Left renal cortex interstitium (tissue), 4 donors: ENCODE results near the gene HSD3B7. TPM values are rescaled to one million over a fixed set of nuclear protein-coding genes. Genes with fewer than 3 reads are reported as not detected.
"Not testable (repeated sequence)": the region's sequence is repeated elsewhere in the genome, so short reads cannot be mapped to it uniquely, and the experiment has no call there.

Experiments
- DNase-seq, 4 donors: peaks; one replicate each; pipeline ENCODE4 v3.0.0-alpha.2; 2013; ENCODE audit warnings: low read depth in 4 of 4, low spot score in 2 of 4, missing footprints in 1 of 4
- polyA plus RNA-seq, 4 donors: library from polyadenylated mRNA; unstranded; fragments of 120-200 nt; gene quantifications; one replicate each; pipeline ENCODE4 v1.2.1, GENCODE V29; 2013; ENCODE audit not compliant: insufficient read length in 4 of 4

HSD3B7 gene
- polyA plus RNA-seq, 4 donors, result 7.2 to 12.0 (median 9.4) TPM

DNA sequence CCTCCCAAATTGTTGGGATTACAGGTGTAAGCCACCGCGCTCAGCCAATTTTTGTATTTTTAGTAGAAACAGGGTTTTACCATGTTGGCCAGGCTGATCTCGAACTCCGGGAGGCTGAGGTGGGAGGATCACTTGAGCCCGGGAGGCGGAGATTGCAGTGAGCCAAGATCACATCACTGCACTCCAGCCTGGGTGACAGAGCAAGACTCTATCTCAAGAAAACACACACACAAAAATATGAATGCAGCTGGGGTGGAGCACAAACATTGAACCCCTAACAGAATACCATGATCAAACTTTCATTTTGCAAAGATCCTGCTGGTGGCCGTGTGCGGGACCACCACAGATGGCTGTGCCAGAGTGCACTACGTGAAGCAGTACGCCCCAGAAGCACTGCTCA is 32.7 kb downstream of the HSD3B7 start:
- not testable (repeated sequence) for DNase-seq

- DNase-seq, result no peak
Measured at GRCh38 chr16:31020536-31020935, 35.5 kb downstream of the HSD3B7 start.

DNA sequence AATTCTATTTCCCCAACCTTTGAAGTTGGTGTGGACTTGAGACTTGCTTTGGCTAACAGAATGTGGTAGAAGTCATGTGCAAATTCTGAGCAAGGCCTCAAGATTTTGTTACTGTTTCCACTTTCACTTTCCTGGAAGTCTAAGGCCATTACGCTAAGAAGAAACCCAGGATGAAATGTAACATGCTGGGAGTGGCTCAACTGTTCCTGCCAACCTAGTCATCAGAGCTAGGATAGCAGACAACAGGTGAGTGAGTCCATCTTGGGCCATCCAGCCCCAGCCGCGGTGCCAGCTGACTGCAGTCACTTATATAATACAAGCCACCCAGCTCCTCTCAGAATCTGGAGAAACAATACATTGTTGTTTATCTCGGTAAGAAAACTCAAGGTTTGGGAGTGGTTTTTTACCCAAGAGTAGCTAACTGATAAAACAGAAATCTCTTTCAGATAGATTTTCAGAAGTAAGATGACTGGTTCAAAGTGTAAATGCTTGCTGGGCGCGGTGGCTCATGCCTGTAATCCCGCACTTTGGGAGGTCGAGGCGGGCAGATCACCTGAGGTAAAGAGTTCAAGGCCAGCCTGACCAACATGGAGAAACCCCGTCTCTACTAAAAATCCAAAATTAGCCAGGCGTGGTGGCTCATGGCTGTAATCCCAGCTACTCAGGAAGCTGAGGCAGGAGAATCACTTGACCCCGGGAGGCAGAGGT is 37.7 kb downstream of the HSD3B7 start:
- DNase-seq, result no peak

DNA sequence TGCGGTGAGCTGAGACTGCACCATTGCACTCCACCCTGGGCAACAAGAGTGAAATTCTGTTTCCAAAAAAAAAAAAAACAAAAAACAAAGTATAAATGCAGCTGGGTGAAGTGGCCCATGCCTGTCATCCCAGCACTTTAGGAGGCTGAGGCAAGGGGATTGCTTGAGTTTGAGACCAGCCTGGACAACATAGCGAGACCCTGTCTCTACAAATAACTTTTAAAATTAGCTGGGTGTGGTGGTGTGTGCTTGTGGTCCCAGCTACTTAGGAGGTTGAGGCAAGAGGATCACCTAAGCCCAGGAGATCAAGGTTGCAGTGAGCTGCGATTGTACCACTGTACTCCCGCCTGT is 38.2 kb downstream of the HSD3B7 start:
- no peak for DNase-seq

DNA sequence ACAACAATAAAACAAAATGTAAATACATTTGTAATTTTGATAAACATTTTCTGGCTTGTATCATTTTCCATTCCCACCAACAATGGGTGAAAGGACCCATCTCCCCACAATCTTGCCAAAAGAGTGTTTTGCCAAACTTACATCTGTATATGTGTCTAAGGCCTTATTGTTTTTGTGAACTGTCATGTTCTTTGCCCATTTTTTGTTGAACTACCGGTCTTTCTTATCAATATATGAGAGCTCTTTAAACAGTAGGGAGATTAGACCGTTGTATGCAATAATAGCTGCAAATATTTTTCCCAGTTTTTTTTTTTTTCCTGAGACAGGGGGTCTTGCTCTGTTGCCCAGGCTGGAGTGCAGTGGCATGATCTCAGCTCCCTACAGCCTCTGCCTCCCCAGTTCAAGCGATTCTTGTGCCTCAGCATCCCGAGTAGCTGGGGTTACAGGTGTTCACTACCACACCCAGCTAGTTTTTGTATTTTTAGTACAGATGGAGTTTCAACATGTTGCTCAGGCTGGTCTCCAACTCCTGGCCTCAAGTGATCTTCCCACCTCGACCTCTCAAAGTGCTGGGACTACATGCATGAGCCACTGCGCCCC is 38.7 kb downstream of the HSD3B7 start:
- no peak for DNase-seq

DNA sequence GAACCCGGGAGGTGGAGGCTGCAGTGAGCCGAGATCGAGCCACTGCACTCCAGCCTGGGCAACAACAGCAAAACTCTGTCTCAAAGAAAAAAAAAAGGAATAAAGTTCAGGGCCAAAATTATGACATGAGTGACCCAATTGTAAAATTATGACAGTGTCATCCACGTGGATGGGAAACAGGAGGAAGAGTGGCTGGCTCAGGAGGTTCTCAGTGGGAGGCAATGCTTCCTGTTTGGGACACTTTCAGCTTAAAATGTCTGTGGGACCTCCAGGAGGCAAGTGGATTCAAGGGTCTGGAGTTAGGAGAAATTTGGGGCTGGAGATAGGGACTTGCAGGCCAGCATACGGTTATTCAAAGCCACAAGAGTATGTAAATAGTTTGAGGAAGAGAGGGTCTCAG is 40.3 kb downstream of the HSD3B7 start:
- DNase-seq, result no peak

GRCh38 chr16:31029272-31029671 is 44.3 kb downstream of the HSD3B7 start:
- DNase-seq, result no peak

DNA sequence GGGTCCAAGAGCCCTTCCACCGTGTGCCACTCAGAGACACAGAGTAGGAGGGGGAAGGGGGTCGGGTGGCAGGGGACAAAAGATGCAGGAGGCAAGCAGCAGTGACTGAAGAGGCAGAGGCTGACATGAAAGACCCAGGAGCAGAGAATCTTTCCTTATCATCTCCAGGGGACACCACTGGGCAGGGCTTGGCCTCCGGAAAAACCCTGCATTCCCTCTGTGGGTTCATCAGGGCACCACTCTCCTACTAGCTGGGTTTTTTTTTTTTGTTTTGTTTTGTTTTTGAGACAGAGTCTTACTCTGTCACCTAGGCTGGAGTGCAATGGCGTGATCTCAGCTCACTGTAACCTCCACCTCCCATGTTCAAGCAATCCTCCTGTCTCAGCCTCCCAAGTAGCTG is 46.3 kb downstream of the HSD3B7 start:
- no peak for DNase-seq

- DNase-seq, result peak; percentile 90 to 95 (median 93)
Measured at GRCh38 chr16:31032736-31033708, 48.0 kb downstream of the HSD3B7 start, which contains the start of gene STX4. Gene STX4, plus strand, starts transcription at chr16:31033558. Its CDS starts 248 bp downstream, at chr16:31033806.

- DNase-seq, result peak in 2 of 4 donors; percentile 45 to 81
Measured at GRCh38 chr16:31033709-31034492, 48.9 kb downstream of the HSD3B7 start.

- DNase-seq, result no peak
Measured at GRCh38 chr16:31036691-31037090, 51.7 kb downstream of the HSD3B7 start.

Other genes starting within 250 kb of the HSD3B7 start
- gene PHKG2, start 236.8 kb upstream of the HSD3B7 start, polyA plus RNA-seq, result 10 to 100 TPM; 22.9 to 44.4 (median 33.9) TPM
- 10 to 100 TPM in 2 of 4 donors, 1 to 10 TPM in 2; 7.8 to 12.1 (median 10.2) TPM for gene CFAP119, start 223.1 kb upstream of the HSD3B7 start, polyA plus RNA-seq
- 100 to 1,000 TPM; 112 to 130 (median 120) TPM for gene RNF40, start 222.9 kb upstream of the HSD3B7 start, polyA plus RNA-seq
- gene ZNF629, start 198.0 kb upstream of the HSD3B7 start, polyA plus RNA-seq, result 10 to 100 TPM; 25.7 to 29.5 (median 27.2) TPM
- 10 to 100 TPM; 38.4 to 57.2 (median 44.5) TPM for gene BCL7C, start 91.1 kb upstream of the HSD3B7 start, polyA plus RNA-seq
- 1 to 10 TPM; 6.2 to 9.8 (median 7.7) TPM for gene CTF1, start 88.6 kb upstream of the HSD3B7 start, polyA plus RNA-seq
- gene FBXL19, start 61.6 kb upstream of the HSD3B7 start, polyA plus RNA-seq, result 10 to 100 TPM; 16.3 to 38.8 (median 27.4) TPM
- gene ORAI3, start 36.1 kb upstream of the HSD3B7 start, polyA plus RNA-seq, result 10 to 100 TPM; 18.7 to 22.5 (median 20.3) TPM
- gene SETD1A, start 27.5 kb upstream of the HSD3B7 start, polyA plus RNA-seq, result 10 to 100 TPM; 15.3 to 23.3 (median 18.6) TPM
- gene STX1B, start 25.4 kb downstream of the HSD3B7 start, polyA plus RNA-seq, result 1 to 10 TPM in 3 of 4 donors, under 1 TPM in 1; 0.73 to 3.0 (median 1.8) TPM
- gene STX4, start 48.4 kb downstream of the HSD3B7 start, polyA plus RNA-seq, result 10 to 100 TPM; 35.6 to 44.6 (median 41.2) TPM
- gene ZNF668, start 89.0 kb downstream of the HSD3B7 start, polyA plus RNA-seq, result 1 to 10 TPM; 4.1 to 7.2 (median 6.5) TPM
- gene ZNF646, start 89.2 kb downstream of the HSD3B7 start, polyA plus RNA-seq, result 10 to 100 TPM; 11.0 to 19.1 (median 12.5) TPM
- 1 to 10 TPM in 3 of 4 donors, under 1 TPM in 1; 0.48 to 2.1 (median 1.3) TPM for gene PRSS53, start 103.7 kb downstream of the HSD3B7 start, polyA plus RNA-seq
- 10 to 100 TPM; 68.3 to 92.8 (median 73.0) TPM for gene VKORC1, start 109.6 kb downstream of the HSD3B7 start, polyA plus RNA-seq
- gene BCKDK, start 123.2 kb downstream of the HSD3B7 start, polyA plus RNA-seq, result 10 to 100 TPM; 34.5 to 48.8 (median 41.0) TPM
- 10 to 100 TPM; 56.6 to 86.1 (median 70.4) TPM for gene KAT8, start 132.5 kb downstream of the HSD3B7 start, polyA plus RNA-seq
- gene PRSS8, start 150.5 kb downstream of the HSD3B7 start, polyA plus RNA-seq, result 10 to 100 TPM; 53.9 to 77.2 (median 67.5) TPM
- 1 to 10 TPM in 3 of 4 donors, under 1 TPM in 1; 0.92 to 1.7 (median 1.3) TPM for gene PRSS36, start 164.9 kb downstream of the HSD3B7 start, polyA plus RNA-seq
- 100 to 1,000 TPM; 571 to 934 (median 698) TPM for gene FUS, start 194.9 kb downstream of the HSD3B7 start, polyA plus RNA-seq
- 10 to 100 TPM in 2 of 4 donors, 1 to 10 TPM in 2; 7.5 to 17.9 (median 10.9) TPM for gene PYCARD, start 217.6 kb downstream of the HSD3B7 start, polyA plus RNA-seq
- gene TRIM72, start 228.9 kb downstream of the HSD3B7 start, polyA plus RNA-seq, result under 1 TPM; 0.05 to 0.17 (median 0.09) TPM
- not detected for gene PYDC1, start 231.9 kb downstream of the HSD3B7 start, polyA plus RNA-seq